HEK293 (cell line): ENCODE measurements around the gene PDZD2.

ENCODE experiments used
- CTCF ChIA-PET: fragments of 350-600 bp; formaldehyde crosslinking; extraction: SDS; loops from one replicate; lab custom pipeline; 2021; ENCODE audit warnings: antibody characterized with exemption; lab: Yijun Ruan, JAX
- POLR2A ChIA-PET: fragments of 300-600 bp; formaldehyde crosslinking; extraction: SDS; loops from one replicate; lab custom pipeline; 2020; ENCODE audit warnings: antibody characterized with exemption, inconsistent platforms; lab: Yijun Ruan, JAX
- H3K27ac ChIP-seq: fragments of 200-500 bp; sonication (Bioruptor generic); 2 replicates; pipeline ENCODE4 v1.5.1; 2014; ENCODE audit warnings: low read depth, low read length, control low read depth, inconsistent platforms; ENCODE audit errors: extremely low read depth
- H3K36me3 ChIP-seq, 2 experiments: fragments of 200-500 bp in 1 of 2; sonication (Bioruptor generic) in 1 of 2; 1 replicate in 1 of 2; 2 replicates in 1 of 2; pipeline ENCODE4 v1.5.1; 2014 to 2017; ENCODE audit warnings: inconsistent platforms in 2 of 2, low read length in 2 of 2; ENCODE audit not compliant: control insufficient read depth in 2 of 2, insufficient read depth in 1 of 2
- H3K4me1 ChIP-seq: fragments of 200-500 bp; sonication (Bioruptor generic); 2 replicates; pipeline ENCODE4 v1.5.1; 2014; ENCODE audit warnings: mild to moderate bottlenecking, low read length, inconsistent platforms; ENCODE audit not compliant: control insufficient read depth, insufficient read depth
- H3K4me3 ChIP-seq: 2 replicates; pipeline ENCODE4 v1.5.1; 2011; ENCODE audit warnings: low read depth, mild to moderate bottlenecking, control low read depth, low read length, moderate library complexity
- H3K9me3 ChIP-seq: fragments of 200-500 bp; sonication (Bioruptor generic); 2 replicates; pipeline ENCODE4 v1.5.1; 2014; ENCODE audit warnings: low read depth, low read length, inconsistent platforms; ENCODE audit not compliant: control insufficient read depth, insufficient read depth
- EGR2 ChIP-seq: fragments of 450-650 bp; formaldehyde crosslinking; IDR thresholded peaks from 2 replicates; pipeline ENCODE4 v1.5.1; 2016; ENCODE audit warnings: low read depth, missing biosample characterization, missing genetic modification characterization
- HOXA7 ChIP-seq: sonication (generic); formaldehyde crosslinking; IDR thresholded peaks from 2 replicates; pipeline ENCODE4 v1.8.1; 2022; ENCODE audit warnings: missing genetic modification reagents, borderline replicate concordance
- OSR2 ChIP-seq: fragments of 450-650 bp; formaldehyde crosslinking; IDR thresholded peaks from 2 replicates; pipeline ENCODE4 v1.5.1; 2016; ENCODE audit warnings: missing biosample characterization, missing genetic modification characterization
- REPIN1 ChIP-seq: fragments of 450-650 bp; formaldehyde crosslinking; IDR thresholded peaks from 2 replicates; pipeline ENCODE4 v1.5.1; 2017; ENCODE audit warnings: missing biosample characterization, missing genetic modification characterization, low read depth
- SP7 ChIP-seq: fragments of 450-650 bp; formaldehyde crosslinking; IDR thresholded peaks from 2 replicates; pipeline ENCODE4 v1.5.1; 2016; ENCODE audit warnings: missing biosample characterization, missing genetic modification characterization
- ZBTB1 ChIP-seq: fragments of 450-650 bp; formaldehyde crosslinking; IDR thresholded peaks from 2 replicates; pipeline ENCODE4 v1.5.1; 2016; ENCODE audit warnings: missing biosample characterization, missing genetic modification characterization
- ZFP41 ChIP-seq: fragments of 450-650 bp; formaldehyde crosslinking; IDR thresholded peaks from 2 replicates; pipeline ENCODE4 v1.5.1; 2016; ENCODE audit warnings: missing biosample characterization, missing genetic modification characterization, borderline replicate concordance
- ZNF155 ChIP-seq: fragments of 450-650 bp; formaldehyde crosslinking; IDR thresholded peaks from 2 replicates; pipeline ENCODE4 v1.5.1; 2016; ENCODE audit warnings: missing biosample characterization, missing genetic modification characterization
- ZNF175 ChIP-seq: fragments of 450-650 bp; formaldehyde crosslinking; IDR thresholded peaks from 2 replicates; pipeline ENCODE4 v1.5.1; 2016; ENCODE audit warnings: missing biosample characterization, missing genetic modification characterization
- ZNF274 ChIP-seq, 2 experiments: fragments of 200-500 bp in 1 of 2; fragments of 450-650 bp in 1 of 2; sonication (Bioruptor generic) in 1 of 2; formaldehyde crosslinking in 1 of 2; IDR thresholded peaks; 2 replicates each; pipeline versions ENCODE4 v1.5.1 to v1.6.1; 2014 to 2016; ENCODE audit warnings: borderline replicate concordance in 1 of 2, inconsistent platforms in 1 of 2, low read length in 1 of 2, missing biosample characterization in 1 of 2, missing genetic modification characterization in 1 of 2
- ZNF292 ChIP-seq: fragments of 450-650 bp; formaldehyde crosslinking; IDR thresholded peaks from 2 replicates; pipeline ENCODE4 v1.5.1; 2016; ENCODE audit warnings: low read depth, missing biosample characterization, missing genetic modification characterization, borderline replicate concordance
- ZNF426 ChIP-seq: fragments of 450-650 bp; formaldehyde crosslinking; IDR thresholded peaks from 2 replicates; pipeline ENCODE4 v1.5.1; 2017; ENCODE audit warnings: missing biosample characterization, missing genetic modification characterization, mild to moderate bottlenecking, inconsistent platforms, moderate library complexity
- ZNF501 ChIP-seq: fragments of 450-650 bp; formaldehyde crosslinking; IDR thresholded peaks from 2 replicates; pipeline ENCODE4 v1.5.1; 2016; ENCODE audit warnings: missing biosample characterization, missing genetic modification characterization
- ZNF544 ChIP-seq: fragments of 450-650 bp; formaldehyde crosslinking; IDR thresholded peaks from 2 replicates; pipeline ENCODE4 v1.5.0; 2017; ENCODE audit warnings: missing biosample characterization, missing genetic modification characterization
- ZNF555 ChIP-seq: fragments of 450-650 bp; formaldehyde crosslinking; conservative IDR thresholded peaks from 2 replicates; pipeline ENCODE4 v1.5.1; 2017; ENCODE audit warnings: missing biosample characterization, mild to moderate bottlenecking, missing genetic modification characterization, inconsistent platforms
- ZNF791 ChIP-seq: fragments of 450-650 bp; formaldehyde crosslinking; IDR thresholded peaks from 2 replicates; pipeline ENCODE4 v1.5.1; 2016; ENCODE audit warnings: missing biosample characterization, missing genetic modification characterization
- TF ChIP-seq, protein P1 (sequence below): fragments of 450-650 bp; formaldehyde crosslinking; IDR thresholded peaks from 2 replicates; pipeline ENCODE4 v1.5.1; 2017; ENCODE audit warnings: missing biosample characterization, missing genetic modification characterization
- TF ChIP-seq, protein P2 (sequence below): fragments of 450-650 bp; formaldehyde crosslinking; IDR thresholded peaks from 2 replicates; pipeline ENCODE4 v1.5.1; 2016; ENCODE audit warnings: missing biosample characterization, missing genetic modification characterization

Gene PDZD2

DNA sequence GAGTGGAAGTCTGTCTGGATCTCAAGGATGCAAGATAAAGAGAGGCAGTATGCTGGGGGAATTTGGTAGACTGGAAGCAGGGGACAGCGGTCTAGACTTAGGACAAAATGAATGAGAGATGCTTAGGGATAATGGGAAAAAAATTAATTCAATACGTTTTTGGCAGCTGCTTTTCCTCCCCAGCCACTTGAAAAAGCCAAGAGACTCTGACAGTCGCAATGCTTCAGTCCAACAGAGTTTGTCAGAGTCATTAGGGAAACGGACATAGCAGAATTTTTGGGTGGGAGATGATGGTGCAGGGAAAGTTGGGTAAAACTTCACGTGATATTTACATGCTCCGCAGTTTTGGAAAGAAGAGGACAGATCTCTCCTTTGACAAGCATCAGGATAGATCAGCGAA, 405.5 kb downstream of the PDZD2 start:
- TF ChIP-seq ZNF292 (tag by site-specific recombination) (no peak), ZNF501 (tag by site-specific recombination) (no peak), SP7 (no peak), ZNF791 (tag by site-specific recombination) (no peak), EGR2 (tag by site-specific recombination) (no peak), ZNF274 (IDR thresholded peaks at IDR 0.05; ENCODE audit: low read length) (no peak), ZNF274 (tag by site-specific recombination; IDR thresholded peaks at IDR 0.05; ENCODE audit: borderline replicate concordance) (no peak), ZNF155 (tag by site-specific recombination) (no peak), ZNF555 (tag by site-specific recombination) (no peak), HOXA7 (CRISPR knock-in tag) (no peak), REPIN1 (no peak), ZNF544 (tag by site-specific recombination) (no peak), ZBTB1 (no peak), ZNF175 (no peak), ZNF426 (tag by site-specific recombination) (no peak), ZFP41 (tag by site-specific recombination) (no peak)
- TF ChIP-seq, protein P1, sequence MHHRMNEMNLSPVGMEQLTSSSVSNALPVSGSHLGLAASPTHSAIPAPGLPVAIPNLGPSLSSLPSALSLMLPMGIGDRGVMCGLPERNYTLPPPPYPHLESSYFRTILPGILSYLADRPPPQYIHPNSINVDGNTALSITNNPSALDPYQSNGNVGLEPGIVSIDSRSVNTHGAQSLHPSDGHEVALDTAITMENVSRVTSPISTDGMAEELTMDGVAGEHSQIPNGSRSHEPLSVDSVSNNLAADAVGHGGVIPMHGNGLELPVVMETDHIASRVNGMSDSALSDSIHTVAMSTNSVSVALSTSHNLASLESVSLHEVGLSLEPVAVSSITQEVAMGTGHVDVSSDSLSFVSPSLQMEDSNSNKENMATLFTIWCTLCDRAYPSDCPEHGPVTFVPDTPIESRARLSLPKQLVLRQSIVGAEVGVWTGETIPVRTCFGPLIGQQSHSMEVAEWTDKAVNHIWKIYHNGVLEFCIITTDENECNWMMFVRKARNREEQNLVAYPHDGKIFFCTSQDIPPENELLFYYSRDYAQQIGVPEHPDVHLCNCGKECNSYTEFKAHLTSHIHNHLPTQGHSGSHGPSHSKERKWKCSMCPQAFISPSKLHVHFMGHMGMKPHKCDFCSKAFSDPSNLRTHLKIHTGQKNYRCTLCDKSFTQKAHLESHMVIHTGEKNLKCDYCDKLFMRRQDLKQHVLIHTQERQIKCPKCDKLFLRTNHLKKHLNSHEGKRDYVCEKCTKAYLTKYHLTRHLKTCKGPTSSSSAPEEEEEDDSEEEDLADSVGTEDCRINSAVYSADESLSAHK (tag by site-specific recombination), result no peak
- ChIA-PET POLR2A (no interaction called here), CTCF (interaction anchor here (0.7 to 1.5 kb wide), 4 partner anchors 13 to 220 kb away, joined by 3 to 5 read pairs (median 4); no protein-coding TSS in a partner anchor)
- Histone ChIP-seq H3K9me3 (no peaks in the 10 kb centered on the region), H3K27ac (no peak overlapping the region), H3K4me3 (no peak overlapping the region), H3K4me1 (no peaks in the 10 kb centered on the region), H3K36me3 (no peaks in the 10 kb centered on the region; a peak in 1 of 3 replicates)

DNA sequence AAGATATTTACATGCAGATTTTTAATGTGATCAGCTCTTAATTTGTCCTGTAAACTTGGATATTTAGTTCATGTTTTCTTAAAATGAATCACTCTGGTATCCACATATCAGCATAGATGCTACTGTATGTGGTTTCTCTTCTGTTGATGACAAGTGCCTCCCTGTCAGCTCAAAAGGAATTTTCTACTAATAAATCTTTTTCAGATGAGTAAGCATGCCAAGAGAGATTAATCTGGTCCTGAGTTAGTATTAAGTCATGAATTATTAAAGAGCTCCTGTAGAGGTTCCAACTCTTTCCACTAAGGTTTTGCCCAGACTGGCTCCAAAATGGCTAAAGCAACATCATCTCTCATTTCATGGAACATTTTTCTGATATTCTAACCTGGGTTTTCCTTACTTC, 406.0 kb downstream of the PDZD2 start:
- POLR2A ChIA-PET, result no interaction called here
- CTCF ChIA-PET, result interaction anchor here (0.6 to 1.5 kb wide), 5 partner anchors 13 to 920 kb away, joined by 3 to 5 read pairs (median 3); no protein-coding TSS in a partner anchor
- H3K4me3 ChIP-seq, result no peak overlapping the region
- no peak overlapping the region for H3K27ac ChIP-seq
- no peaks in the 10 kb centered on the region for H3K9me3 ChIP-seq
- 0 out of 2 replicates have a peak, but pooled peaks have one; percentile 11 for TF ChIP-seq OSR2
- TF ChIP-seq, protein P2, sequence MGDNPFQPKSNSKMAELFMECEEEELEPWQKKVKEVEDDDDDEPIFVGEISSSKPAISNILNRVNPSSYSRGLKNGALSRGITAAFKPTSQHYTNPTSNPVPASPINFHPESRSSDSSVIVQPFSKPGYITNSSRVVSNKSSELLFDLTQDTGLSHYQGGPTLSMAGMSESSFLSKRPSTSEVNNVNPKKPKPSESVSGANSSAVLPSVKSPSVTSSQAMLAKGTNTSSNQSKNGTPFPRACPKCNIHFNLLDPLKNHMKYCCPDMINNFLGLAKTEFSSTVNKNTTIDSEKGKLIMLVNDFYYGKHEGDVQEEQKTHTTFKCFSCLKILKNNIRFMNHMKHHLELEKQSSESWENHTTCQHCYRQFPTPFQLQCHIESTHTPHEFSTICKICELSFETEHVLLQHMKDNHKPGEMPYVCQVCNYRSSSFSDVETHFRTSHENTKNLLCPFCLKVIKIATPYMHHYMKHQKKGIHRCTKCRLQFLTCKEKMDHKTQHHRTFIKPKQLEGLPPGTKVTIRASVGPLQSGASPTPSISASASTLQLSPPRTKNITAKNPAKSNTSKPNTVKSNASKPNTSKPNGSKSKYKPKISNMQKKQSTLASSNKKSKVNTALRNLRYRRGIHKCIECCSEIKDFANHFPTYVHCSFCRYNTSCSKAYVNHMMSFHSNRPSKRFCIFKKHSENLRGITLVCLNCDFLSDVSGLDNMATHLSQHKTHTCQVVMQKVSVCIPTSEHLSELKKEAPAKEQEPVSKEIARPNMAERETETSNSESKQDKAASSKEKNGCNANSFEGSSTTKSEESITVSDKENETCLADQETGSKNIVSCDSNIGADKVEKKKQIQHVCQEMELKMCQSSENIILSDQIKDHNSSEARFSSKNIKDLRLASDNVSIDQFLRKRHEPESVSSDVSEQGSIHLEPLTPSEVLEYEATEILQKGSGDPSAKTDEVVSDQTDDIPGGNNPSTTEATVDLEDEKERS (tag by site-specific recombination), result no peak
- TF ChIP-seq, all 188 proteins: peak for 1
- Histone ChIP-seq H3K4me1 (no peaks in the 10 kb centered on the region), H3K36me3 (no peaks in the 10 kb centered on the region; a peak in 1 of 3 replicates)
